Kidney tubule cell (primary cell): Measurements from ENCODE around the gene BFSP2.
A peak's percentile ranks its signal among the peaks of the same experiment; 100 is the strongest.
"Not testable (repeated sequence)": the region's sequence is repeated elsewhere in the genome, so short reads cannot be mapped to it uniquely, and the experiment has no call there.

Source experiments
- DNase-seq: peaks from one replicate; pipeline ENCODE4 v3.0.0-alpha.2; 2018; ENCODE audit warnings: low spot score

The BFSP2 gene

GRCh38 chr3:133457025-133457424, 57.2 kb downstream of the BFSP2 start:
- no peak for DNase-seq

- no peak for DNase-seq
These were observed 57.7 kb downstream of the BFSP2 start for GRCh38 chr3:133457465-133458067.

GRCh38 chr3:133459400-133459799, 59.5 kb downstream of the BFSP2 start:
- no peak for DNase-seq

GRCh38 chr3:133460809-133461208, 61.0 kb downstream of the BFSP2 start:
- DNase-seq = peak; percentile 29

GRCh38 chr3:133461291-133461690, 61.4 kb downstream of the BFSP2 start:
- no peak for DNase-seq

- DNase-seq = peak; percentile 14
These were observed 63.5 kb downstream of the BFSP2 start for GRCh38 chr3:133463347-133463860.

GRCh38 chr3:133464573-133464972, 64.7 kb downstream of the BFSP2 start:
- peak; percentile 58 for DNase-seq

GRCh38 chr3:133466531-133467386, 66.9 kb downstream of the BFSP2 start:
- DNase-seq = no peak

- DNase-seq = no peak
These were observed 67.9 kb downstream of the BFSP2 start for GRCh38 chr3:133467780-133468179.

GRCh38 chr3:133468251-133468721, 68.4 kb downstream of the BFSP2 start:
- DNase-seq = no peak

GRCh38 chr3:133469140-133469731, 69.4 kb downstream of the BFSP2 start:
- peak; percentile 52 for DNase-seq

- no peak for DNase-seq
These were observed 72.4 kb downstream of the BFSP2 start for GRCh38 chr3:133472242-133472641.

GRCh38 chr3:133472889-133473288, 73.0 kb downstream of the BFSP2 start:
- DNase-seq = no peak

- not testable (repeated sequence) for DNase-seq
These were observed 73.8 kb downstream of the BFSP2 start for GRCh38 chr3:133473472-133474191.

- no peak for DNase-seq
These were observed 74.5 kb downstream of the BFSP2 start for GRCh38 chr3:133474251-133474801.

GRCh38 chr3:133474817-133475216, 75.0 kb downstream of the BFSP2 start:
- no peak for DNase-seq

- DNase-seq = no peak
These were observed 75.6 kb downstream of the BFSP2 start for GRCh38 chr3:133475245-133476010.

- no peak for DNase-seq
These were observed 77.1 kb downstream of the BFSP2 start for GRCh38 chr3:133476971-133477375.

GRCh38 chr3:133477487-133477886, 77.6 kb downstream of the BFSP2 start:
- no peak for DNase-seq

GRCh38 chr3:133478624-133479023, 78.8 kb downstream of the BFSP2 start:
- DNase-seq = no peak

GRCh38 chr3:133479401-133479800, 79.5 kb downstream of the BFSP2 start:
- DNase-seq = no peak
